Progenitor cell of endocrine pancreas (in vitro differentiated cells): ENCODE measurements around the gene BRD1. TPM values are rescaled to one million over a fixed set of nuclear protein-coding genes. Genes with fewer than 3 reads are reported as not detected.

Source experiments
- DNase-seq: peaks from one replicate; pipeline ENCODE4 v3.0.0; 2021; ENCODE audit warnings: low spot score; ENCODE audit not compliant: unreplicated experiment
- H3K27ac Mint-ChIP-seq: 2 replicates; pipeline ENCODE4 v1.8.0; 2021; ENCODE audit warnings: mild to moderate bottlenecking, moderate library complexity, mixed read lengths
- H3K27me3 Mint-ChIP-seq: 2 replicates; pipeline ENCODE4 v1.8.0; 2021; ENCODE audit warnings: mixed read lengths
- H3K36me3 Mint-ChIP-seq: 2 replicates; pipeline ENCODE4 v1.8.0; 2022; ENCODE audit warnings: mixed read lengths; ENCODE audit not compliant: insufficient read depth
- H3K4me1 Mint-ChIP-seq: 2 replicates; pipeline ENCODE4 v1.8.0; 2021; ENCODE audit warnings: low read depth, mixed read lengths
- H3K4me3 Mint-ChIP-seq: 2 replicates; pipeline ENCODE4 v1.8.0; 2021; ENCODE audit warnings: low read depth, mild to moderate bottlenecking, moderate library complexity, mixed read lengths
- H3K9me3 Mint-ChIP-seq: 2 replicates; pipeline ENCODE4 v1.8.0; 2021; ENCODE audit warnings: low read depth, mixed read lengths
- CTCF ChIP-seq: fragments of 200-600 bp; sonication (generic); IDR thresholded peaks from one replicate; pipeline ENCODE4 v1.5.0; 2021; ENCODE audit warnings: antibody characterized with exemption, mild to moderate bottlenecking; ENCODE audit not compliant: unreplicated experiment
- total RNA-seq: library from RNA; stranded (reverse); gene quantifications from 2 replicates; pipeline ENCODE4 v1.2.1, GENCODE V29; 2021

BRD1 gene
- total RNA-seq, 1 donor from 2014 or later: 65.7 TPM

GRCh38 chr22:49774499-49775151 lies 53.0 kb downstream of the BRD1 start:
- H3K27me3 Mint-ChIP-seq: no peaks in the 10 kb centered on the region
- H3K27ac Mint-ChIP-seq: no peak overlapping the region
- TF ChIP-seq CTCF: no peak
- no peak for DNase-seq
- H3K4me3 Mint-ChIP-seq: no peak overlapping the region
- peaks cover 18% of the 10 kb centered on the region for H3K36me3 Mint-ChIP-seq
- no peaks in the 10 kb centered on the region for H3K9me3 Mint-ChIP-seq
- H3K4me1 Mint-ChIP-seq: no peaks in the 10 kb centered on the region

GRCh38 chr22:49774046-49774445 lies 53.6 kb downstream of the BRD1 start:
- TF ChIP-seq CTCF: no peak
- Mint-ChIP-seq H3K4me3 (no peak overlapping the region), H3K36me3 (peaks cover 14% of the 10 kb centered on the region), H3K4me1 (no peaks in the 10 kb centered on the region), H3K9me3 (no peaks in the 10 kb centered on the region), H3K27ac (peak overlapping the region; percentile 74), H3K27me3 (no peaks in the 10 kb centered on the region)
- no peak for DNase-seq

- H3K27ac Mint-ChIP-seq: peak overlapping the region; percentile 74
- no peak overlapping the region for H3K4me3 Mint-ChIP-seq
- H3K4me1 Mint-ChIP-seq: no peaks in the 10 kb centered on the region
- no peak for TF ChIP-seq CTCF
- no peaks in the 10 kb centered on the region for H3K9me3 Mint-ChIP-seq
- no peak for DNase-seq
- no peaks in the 10 kb centered on the region for H3K27me3 Mint-ChIP-seq
- H3K36me3 Mint-ChIP-seq: peaks cover 14% of the 10 kb centered on the region
Measured at GRCh38 chr22:49773531-49773930, 54.1 kb downstream of the BRD1 start.

- H3K4me3 Mint-ChIP-seq: no peak overlapping the region
- no peak for DNase-seq
- H3K4me1 Mint-ChIP-seq: no peaks in the 10 kb centered on the region
- peaks cover 14% of the 10 kb centered on the region for H3K36me3 Mint-ChIP-seq
- H3K9me3 Mint-ChIP-seq: no peaks in the 10 kb centered on the region
- no peaks in the 10 kb centered on the region for H3K27me3 Mint-ChIP-seq
- TF ChIP-seq CTCF: no peak
- no peak overlapping the region for H3K27ac Mint-ChIP-seq
Measured at GRCh38 chr22:49772692-49773091, 55.0 kb downstream of the BRD1 start.

GRCh38 chr22:49771266-49772065 lies 56.2 kb downstream of the BRD1 start:
- peaks cover 20% of the 10 kb centered on the region for H3K36me3 Mint-ChIP-seq
- H3K4me3 Mint-ChIP-seq: no peak overlapping the region
- peaks cover 8% of the 10 kb centered on the region for H3K9me3 Mint-ChIP-seq
- H3K27ac Mint-ChIP-seq: no peak overlapping the region
- no peak for DNase-seq
- no peaks in the 10 kb centered on the region for H3K27me3 Mint-ChIP-seq
- TF ChIP-seq CTCF: no peak
- H3K4me1 Mint-ChIP-seq: no peaks in the 10 kb centered on the region
